ENCODE measurements around the gene RGS14.

GRCh38 chr5:177397875-177398390 is 40.2 kb downstream of the RGS14 start:
- TF ChIP-seq CTCF (IDR thresholded peaks at IDR 0.05) (no peak), POLR2A (IDR thresholded peaks at IDR 0.05) (no peak)
